ENCODE measurements around the gene MPPE1. TPM values are rescaled to one million over a fixed set of nuclear protein-coding genes. Genes with fewer than 3 reads are reported as not detected.
"Not testable (repeated sequence)": the region's sequence is repeated elsewhere in the genome, so short reads cannot be mapped to it uniquely, and the experiment has no call there.

MPPE1 gene
- total and polyA plus RNA-seq, 4 donors, result 28.8 to 49.8 (median 39.4) TPM

DNA sequence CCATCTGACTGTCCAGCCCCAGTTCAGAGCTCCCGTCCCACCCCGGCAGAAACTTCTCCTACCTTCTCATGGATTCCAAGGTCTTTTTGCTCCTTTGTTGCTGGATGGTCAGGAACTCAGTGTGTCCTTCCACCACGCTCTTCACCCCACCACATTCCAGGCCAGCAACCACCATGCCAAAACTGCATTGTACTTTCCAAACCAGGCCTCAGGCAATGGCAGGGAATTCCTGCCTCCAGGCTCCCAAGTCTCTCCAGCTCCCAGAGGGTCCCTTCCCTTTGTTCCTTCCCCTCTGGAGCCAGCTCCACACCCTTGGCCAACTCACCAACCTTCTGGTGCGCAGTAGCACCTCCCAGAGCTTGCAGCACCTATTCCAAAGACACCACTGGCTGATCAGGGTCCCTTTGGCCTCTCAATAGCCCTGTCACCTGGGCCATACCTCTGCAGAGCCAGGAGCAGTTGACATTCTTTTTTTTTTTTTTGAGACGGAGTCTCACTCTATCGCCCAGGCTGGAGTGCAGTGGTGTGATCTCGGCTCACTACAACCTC is 48.8 kb downstream of the MPPE1 start:
- intact Hi-C loops (cut with DNase I), result loop anchor here in 1 of 2 donors (10.0 kb wide), 1 partner anchor 205 kb away; no protein-coding TSS in a partner anchor
- 90 to 92% methylated on average over 7 of the region's 7 CpGs for WGBS, 2 donors
- ATAC-seq (ENCODE audit: low FRiP score), result no peak

DNA sequence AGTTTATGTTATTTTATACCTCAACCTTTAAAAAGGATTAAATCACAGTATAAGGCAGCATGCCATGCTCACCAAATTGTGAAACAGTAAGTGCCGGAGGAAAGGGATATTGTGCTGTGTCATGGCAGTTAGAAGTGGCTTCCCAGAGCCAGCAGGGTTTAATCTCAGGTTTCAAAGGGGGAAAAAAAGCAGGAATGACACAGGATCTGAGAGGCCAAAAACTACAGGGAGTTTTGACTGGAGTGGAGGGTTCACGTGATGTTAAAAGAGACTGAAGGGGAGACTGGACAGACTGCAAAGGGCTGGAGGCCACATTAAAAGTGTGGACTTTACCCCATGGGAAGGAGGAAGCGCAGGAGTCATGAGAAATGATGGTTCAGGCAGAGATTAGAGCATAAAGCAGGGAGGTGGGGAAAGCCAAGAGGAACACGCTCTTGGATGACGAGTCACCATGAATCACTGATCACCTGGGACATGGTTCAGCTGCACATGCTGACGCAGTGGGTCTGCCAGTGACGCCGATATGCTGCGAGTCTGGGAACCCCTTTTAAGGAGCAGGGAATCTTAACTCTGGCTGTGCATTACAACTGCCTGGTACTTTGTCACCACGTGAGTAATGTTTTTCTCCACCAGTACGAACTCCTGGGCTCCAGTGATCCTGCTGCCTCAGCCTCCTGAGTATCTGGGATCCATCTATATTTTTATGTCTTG is 50.8 kb downstream of the MPPE1 start:
- peak overlapping the region; percentile 29 to 82 for H3K27ac ChIP-seq (ENCODE audit: low read depth in 1 of 2, low read length in 2 of 2)
- peak; percentile 81 to 92 for DNase-seq
- intact Hi-C loops (cut with DNase I), result loop anchor here in 1 of 2 donors (10.0 kb wide), 1 partner anchor 203 kb away; no protein-coding TSS in a partner anchor

More for the DNA sequence above, 48.8 kb downstream of the MPPE1 start:
- H3K9me3 ChIP-seq (ENCODE audit: control insufficient read depth, low read length), result no peaks in the 10 kb centered on the region
- H3K27ac ChIP-seq (ENCODE audit: low read depth in 1 of 2, low read length in 2 of 2), result no peak overlapping the region
- no peaks in the 10 kb centered on the region for H3K27me3 ChIP-seq (ENCODE audit: control insufficient read depth in 1 of 2, insufficient read depth in 2 of 2, low read length in 1 of 2)
- H3K4me3 ChIP-seq (ENCODE audit: low read length in 2 of 2), result no peak overlapping the region
- no peak for DNase-seq
- no peaks in the 10 kb centered on the region for H3K4me1 ChIP-seq (ENCODE audit: control insufficient read depth in 1 of 2, insufficient read depth in 2 of 2, low read length in 2 of 2)
- no peaks in the 10 kb centered on the region for H3K36me3 ChIP-seq (ENCODE audit: control insufficient read depth in 1 of 2, insufficient read depth in 2 of 2, low read length in 1 of 2)

DNA sequence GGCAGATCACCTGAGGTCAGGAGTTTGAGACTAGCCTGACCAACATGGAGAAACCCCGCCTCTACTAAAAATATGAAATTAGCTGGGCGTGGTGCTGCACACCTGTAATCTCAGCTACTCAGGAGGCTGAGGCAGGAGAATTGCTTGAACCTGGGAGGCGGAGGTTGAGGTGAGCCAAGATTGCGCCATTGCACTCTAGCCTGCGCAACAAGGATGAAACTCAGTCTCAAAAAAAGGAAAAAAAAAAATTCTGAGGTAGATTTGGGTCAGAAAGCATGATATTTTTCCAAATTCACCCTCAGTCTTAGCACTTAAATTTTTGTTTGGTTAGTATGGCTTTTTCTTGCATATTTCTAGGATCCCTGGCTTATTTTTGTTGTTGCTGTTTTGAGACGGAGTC is 53.6 kb downstream of the MPPE1 start:
- H3K4me3 ChIP-seq (ENCODE audit: low read length in 2 of 2); H3K4me1 ChIP-seq (ENCODE audit: control insufficient read depth in 1 of 2, insufficient read depth in 2 of 2, low read length in 2 of 2); DNase-seq; ATAC-seq (ENCODE audit: low FRiP score); H3K27ac ChIP-seq (ENCODE audit: low read depth in 1 of 2, low read length in 2 of 2); H3K27me3 ChIP-seq (ENCODE audit: control insufficient read depth in 1 of 2, insufficient read depth in 2 of 2, low read length in 1 of 2); H3K36me3 ChIP-seq (ENCODE audit: control insufficient read depth in 1 of 2, insufficient read depth in 2 of 2, low read length in 1 of 2); H3K9me3 ChIP-seq (ENCODE audit: control insufficient read depth, low read length): not testable (repeated sequence)
- WGBS, 2 donors, result 88 to 95% methylated on average over 6 of the region's 6 CpGs
- intact Hi-C loops (cut with DNase I), result loop anchor here (5.0 to 10.0 kb wide), 2 partner anchors 53 to 200 kb away; partner anchors contain the start of gene MPPE1 (in 1 of the 2)

More for the DNA sequence above, 50.8 kb downstream of the MPPE1 start:
- peak; percentile 80 for ATAC-seq (ENCODE audit: low FRiP score)
- Histone ChIP-seq H3K4me1 (ENCODE audit: control insufficient read depth in 1 of 2, insufficient read depth in 2 of 2, low read length in 2 of 2) (peaks cover 0 to 2% of the 10 kb centered on the region in 2 donors), H3K27me3 (ENCODE audit: control insufficient read depth in 1 of 2, insufficient read depth in 2 of 2, low read length in 1 of 2) (no peaks in the 10 kb centered on the region), H3K4me3 (ENCODE audit: low read length in 2 of 2) (no peak overlapping the region), H3K9me3 (ENCODE audit: control insufficient read depth, low read length) (no peaks in the 10 kb centered on the region), H3K36me3 (ENCODE audit: control insufficient read depth in 1 of 2, insufficient read depth in 2 of 2, low read length in 1 of 2) (no peaks in the 10 kb centered on the region)
- WGBS, 2 donors, result 10 to 13% methylated on average over 11 of the region's 11 CpGs

DNA sequence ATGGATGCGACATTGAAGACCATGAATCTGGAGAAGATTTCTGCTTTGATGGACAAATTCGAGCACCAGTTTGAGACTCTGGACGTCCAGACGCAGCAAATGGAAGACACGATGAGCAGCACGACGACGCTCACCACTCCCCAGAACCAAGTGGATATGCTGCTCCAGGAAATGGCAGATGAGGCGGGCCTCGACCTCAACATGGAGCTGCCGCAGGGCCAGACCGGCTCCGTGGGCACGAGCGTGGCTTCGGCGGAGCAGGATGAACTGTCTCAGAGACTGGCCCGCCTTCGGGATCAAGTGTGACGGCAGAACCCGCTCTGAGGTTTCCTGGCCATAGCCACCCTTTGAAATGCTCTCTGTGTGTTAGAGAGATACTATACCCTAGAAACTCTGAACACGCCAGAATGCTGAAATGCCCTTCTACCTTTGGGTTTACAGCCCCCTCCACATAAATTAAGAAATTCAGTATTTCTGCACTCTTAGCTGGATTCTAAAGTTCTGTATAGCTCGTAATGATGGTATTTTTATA is 56.2 kb downstream of the MPPE1 start:
- WGBS, 2 donors, result 1% methylated on average over 23 of the region's 23 CpGs
- peak overlapping the region; percentile 94 to 100 for H3K4me3 ChIP-seq (ENCODE audit: low read length in 2 of 2)
- H3K27me3 ChIP-seq (ENCODE audit: control insufficient read depth in 1 of 2, insufficient read depth in 2 of 2, low read length in 1 of 2), result no peaks in the 10 kb centered on the region
- ATAC-seq (ENCODE audit: low FRiP score), result peak; percentile 41
- peak overlapping the region in 1 of 2 donors; percentile 99 for H3K27ac ChIP-seq (ENCODE audit: low read depth in 1 of 2, low read length in 2 of 2)
- H3K4me1 ChIP-seq (ENCODE audit: control insufficient read depth in 1 of 2, insufficient read depth in 2 of 2, low read length in 2 of 2), result peaks cover 0 to 2% of the 10 kb centered on the region in 2 donors
- H3K9me3 ChIP-seq (ENCODE audit: control insufficient read depth, low read length), result no peaks in the 10 kb centered on the region
- DNase-seq, result peak; percentile 57 to 81
- no peaks in the 10 kb centered on the region for H3K36me3 ChIP-seq (ENCODE audit: control insufficient read depth in 1 of 2, insufficient read depth in 2 of 2, low read length in 1 of 2)
- intact Hi-C loops (cut with DNase I), result loop anchor here (2.0 to 10.0 kb wide), 3 partner anchors 55 to 197 kb away; partner anchors contain the start of gene MPPE1 (in 2 of the 2)

DNA sequence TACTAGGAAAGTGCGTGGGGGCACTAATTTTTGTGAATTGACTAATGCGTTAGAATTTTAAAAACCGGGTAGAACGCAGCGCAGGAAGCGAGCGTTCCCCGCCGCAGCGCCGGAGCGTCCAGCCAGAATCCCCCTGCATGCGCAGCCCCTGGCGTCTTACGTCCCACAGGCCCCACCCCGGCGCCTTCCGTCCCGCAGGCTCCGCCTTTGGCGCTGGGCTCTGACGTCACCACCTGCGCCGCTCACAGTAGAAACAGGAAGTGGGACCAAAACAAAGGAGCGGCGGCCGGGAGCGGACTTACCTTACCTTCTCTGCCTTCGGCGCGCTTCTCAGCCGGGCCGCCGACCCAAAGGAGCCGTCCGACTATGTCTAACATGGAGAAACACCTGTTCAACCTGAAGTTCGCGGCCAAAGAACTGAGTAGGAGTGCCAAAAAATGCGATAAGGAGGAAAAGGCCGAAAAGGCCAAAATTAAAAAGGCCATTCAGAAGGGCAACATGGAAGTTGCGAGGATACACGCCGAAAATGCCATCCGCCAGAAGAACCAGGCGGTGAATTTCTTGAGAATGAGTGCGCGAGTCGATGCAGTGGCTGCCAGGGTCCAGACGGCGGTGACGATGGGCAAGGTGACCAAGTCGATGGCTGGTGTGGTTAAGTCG is 56.8 kb downstream of the MPPE1 start, which contains the start of gene CHMP1B:
TSS of gene CHMP1B (plus strand) at position 268 of the 660 bp plus-strand sequence. CDS start at position 367, 99 bp downstream.
- Histone ChIP-seq H3K4me3 (ENCODE audit: low read length in 2 of 2) (peak within 1 kb of the TSS; percentile 94 to 100), H3K27ac (ENCODE audit: low read depth in 1 of 2, low read length in 2 of 2) (peak within 1 kb of the TSS; percentile 95 to 99), H3K27me3 (ENCODE audit: control insufficient read depth in 1 of 2, insufficient read depth in 2 of 2, low read length in 1 of 2) (no peaks in the 10 kb centered on the region), H3K36me3 (ENCODE audit: control insufficient read depth in 1 of 2, insufficient read depth in 2 of 2, low read length in 1 of 2) (no peaks in the 10 kb centered on the region), H3K9me3 (ENCODE audit: control insufficient read depth, low read length) (no peaks in the 10 kb centered on the region), H3K4me1 (ENCODE audit: control insufficient read depth in 1 of 2, insufficient read depth in 2 of 2, low read length in 2 of 2) (peaks cover 0 to 2% of the 10 kb centered on the region in 2 donors)
- WGBS, 2 donors, result 0% methylated on average over 53 of the region's 53 CpGs
- ATAC-seq (ENCODE audit: low FRiP score) (peak; percentile 99), DNase-seq (peak; percentile 99 to 100)
- intact Hi-C loops (cut with DNase I), result loop anchor here (2.0 to 10.0 kb wide), 3 partner anchors 56 to 196 kb away; partner anchors contain the start of gene MPPE1 (in 2 of the 2)

DNA sequence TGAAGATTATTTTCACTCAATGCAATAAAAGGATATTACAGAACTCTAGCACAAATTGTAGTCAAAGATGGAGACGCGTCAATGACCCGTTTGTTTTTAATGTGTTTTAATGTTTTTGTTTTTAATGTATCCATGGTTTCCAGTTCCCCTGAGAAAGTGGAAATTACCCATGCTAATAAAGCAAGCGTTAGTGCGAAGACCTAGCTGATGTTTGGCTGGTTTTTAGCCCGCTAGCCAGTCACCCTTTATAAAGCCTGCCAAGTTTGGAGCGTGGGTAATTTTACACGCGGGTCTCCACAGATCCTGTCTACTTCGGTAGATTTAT is 57.3 kb downstream of the MPPE1 start:
- H3K4me3 ChIP-seq (ENCODE audit: low read length in 2 of 2), result peak overlapping the region; percentile 46 to 86
- ATAC-seq (ENCODE audit: low FRiP score) (peak; percentile 84), DNase-seq (no peak)
- H3K36me3 ChIP-seq (ENCODE audit: control insufficient read depth in 1 of 2, insufficient read depth in 2 of 2, low read length in 1 of 2), result no peaks in the 10 kb centered on the region
- peak overlapping the region; percentile 85 to 99 for H3K27ac ChIP-seq (ENCODE audit: low read depth in 1 of 2, low read length in 2 of 2)
- intact Hi-C loops (cut with DNase I), result loop anchor here (2.0 to 10.0 kb wide), 3 partner anchors 57 to 196 kb away; partner anchors contain the start of gene MPPE1 (in 2 of the 2)
- H3K4me1 ChIP-seq (ENCODE audit: control insufficient read depth in 1 of 2, insufficient read depth in 2 of 2, low read length in 2 of 2), result peaks cover 0 to 2% of the 10 kb centered on the region in 2 donors
- no peaks in the 10 kb centered on the region for H3K27me3 ChIP-seq (ENCODE audit: control insufficient read depth in 1 of 2, insufficient read depth in 2 of 2, low read length in 1 of 2)
- no peaks in the 10 kb centered on the region for H3K9me3 ChIP-seq (ENCODE audit: control insufficient read depth, low read length)
- 0% methylated on average over 10 of the region's 10 CpGs for WGBS, 2 donors

DNA sequence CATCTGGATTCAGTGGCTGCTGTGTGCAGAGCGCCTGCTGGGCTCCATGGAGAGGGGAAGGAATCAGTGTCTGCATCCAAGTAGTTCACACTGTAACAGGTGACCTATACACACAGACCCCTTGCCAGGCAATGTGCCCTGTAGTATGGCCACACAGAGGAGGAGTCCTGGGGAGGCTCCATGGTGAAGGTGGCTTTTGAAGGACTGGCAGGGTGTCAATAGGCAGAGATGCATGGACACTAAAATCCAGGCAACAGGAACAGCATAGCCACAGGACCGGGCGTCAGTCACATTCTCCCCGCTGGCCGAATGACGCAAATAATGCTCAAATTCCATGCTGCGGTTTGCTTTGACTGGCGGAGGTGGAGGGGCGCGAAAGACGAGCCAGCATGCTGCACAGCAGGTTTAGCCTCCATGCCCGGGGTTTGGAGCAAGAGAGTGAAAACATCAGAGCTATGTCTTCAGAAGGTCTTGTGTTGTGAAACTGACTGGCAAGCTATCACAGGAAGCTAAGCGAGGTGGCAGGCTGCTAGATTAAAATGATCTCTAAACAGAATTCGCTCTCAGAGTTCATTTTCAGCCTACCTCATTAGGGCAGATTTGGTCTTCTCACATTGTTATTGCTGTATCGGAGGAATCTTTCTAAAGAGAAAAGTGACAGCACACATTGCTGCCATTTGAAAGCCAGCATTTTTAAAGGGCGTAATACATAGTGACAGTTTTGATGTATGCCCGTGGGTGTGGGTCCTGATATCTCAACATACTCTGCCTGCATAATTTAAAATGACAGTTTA is 58.1 kb downstream of the MPPE1 start:
- H3K4me1 ChIP-seq (ENCODE audit: control insufficient read depth in 1 of 2, insufficient read depth in 2 of 2, low read length in 2 of 2), result peaks cover 0 to 2% of the 10 kb centered on the region in 2 donors
- ATAC-seq (ENCODE audit: low FRiP score) (peak; percentile 64), DNase-seq (peak; percentile 86 to 88)
- intact Hi-C loops (cut with DNase I), result loop anchor here (2.0 to 10.0 kb wide), 3 partner anchors 57 to 195 kb away; partner anchors contain the start of gene MPPE1 (in 2 of the 2)
- H3K27me3 ChIP-seq (ENCODE audit: control insufficient read depth in 1 of 2, insufficient read depth in 2 of 2, low read length in 1 of 2), result no peaks in the 10 kb centered on the region
- H3K27ac ChIP-seq (ENCODE audit: low read depth in 1 of 2, low read length in 2 of 2), result peak overlapping the region; percentile 85 to 88
- no peaks in the 10 kb centered on the region for H3K36me3 ChIP-seq (ENCODE audit: control insufficient read depth in 1 of 2, insufficient read depth in 2 of 2, low read length in 1 of 2)
- 2 to 5% methylated on average over 17 of the region's 17 CpGs for WGBS, 2 donors
- H3K4me3 ChIP-seq (ENCODE audit: low read length in 2 of 2), result peak overlapping the region; percentile 46 to 86
- H3K9me3 ChIP-seq (ENCODE audit: control insufficient read depth, low read length), result no peaks in the 10 kb centered on the region
